Measurements from ENCODE around the gene TMEM132D. TPM values are rescaled to one million over a fixed set of nuclear protein-coding genes. Genes with fewer than 3 reads are reported as not detected.

Gene TMEM132D
- total and polyA plus RNA-seq, 2 of the 8 experiments (the other 6 are each of a cell fraction or from before 2014, with no cell fraction given): 3.5 to 10.1 TPM

DNA sequence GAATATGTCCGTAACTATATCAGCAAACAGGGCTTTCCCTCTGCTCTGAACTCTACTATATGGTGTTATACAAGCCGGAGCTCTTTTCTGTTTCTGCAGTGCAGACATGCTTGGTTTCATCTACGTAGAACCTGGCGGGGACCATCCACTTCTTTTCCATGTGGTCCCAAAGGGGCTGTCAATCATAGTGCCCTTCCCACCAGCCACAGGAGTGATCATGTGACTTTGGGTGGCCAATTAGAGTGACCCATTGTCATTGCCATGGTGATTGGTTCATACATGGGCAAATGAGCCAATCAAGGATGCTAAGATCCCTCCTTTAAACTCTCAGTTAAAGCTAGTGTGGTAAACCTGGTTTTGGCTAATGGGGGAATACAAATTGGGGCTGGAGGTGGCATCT, 281.3 kb downstream of the TMEM132D start (continued):
- TF ChIP-seq, protein P1, sequence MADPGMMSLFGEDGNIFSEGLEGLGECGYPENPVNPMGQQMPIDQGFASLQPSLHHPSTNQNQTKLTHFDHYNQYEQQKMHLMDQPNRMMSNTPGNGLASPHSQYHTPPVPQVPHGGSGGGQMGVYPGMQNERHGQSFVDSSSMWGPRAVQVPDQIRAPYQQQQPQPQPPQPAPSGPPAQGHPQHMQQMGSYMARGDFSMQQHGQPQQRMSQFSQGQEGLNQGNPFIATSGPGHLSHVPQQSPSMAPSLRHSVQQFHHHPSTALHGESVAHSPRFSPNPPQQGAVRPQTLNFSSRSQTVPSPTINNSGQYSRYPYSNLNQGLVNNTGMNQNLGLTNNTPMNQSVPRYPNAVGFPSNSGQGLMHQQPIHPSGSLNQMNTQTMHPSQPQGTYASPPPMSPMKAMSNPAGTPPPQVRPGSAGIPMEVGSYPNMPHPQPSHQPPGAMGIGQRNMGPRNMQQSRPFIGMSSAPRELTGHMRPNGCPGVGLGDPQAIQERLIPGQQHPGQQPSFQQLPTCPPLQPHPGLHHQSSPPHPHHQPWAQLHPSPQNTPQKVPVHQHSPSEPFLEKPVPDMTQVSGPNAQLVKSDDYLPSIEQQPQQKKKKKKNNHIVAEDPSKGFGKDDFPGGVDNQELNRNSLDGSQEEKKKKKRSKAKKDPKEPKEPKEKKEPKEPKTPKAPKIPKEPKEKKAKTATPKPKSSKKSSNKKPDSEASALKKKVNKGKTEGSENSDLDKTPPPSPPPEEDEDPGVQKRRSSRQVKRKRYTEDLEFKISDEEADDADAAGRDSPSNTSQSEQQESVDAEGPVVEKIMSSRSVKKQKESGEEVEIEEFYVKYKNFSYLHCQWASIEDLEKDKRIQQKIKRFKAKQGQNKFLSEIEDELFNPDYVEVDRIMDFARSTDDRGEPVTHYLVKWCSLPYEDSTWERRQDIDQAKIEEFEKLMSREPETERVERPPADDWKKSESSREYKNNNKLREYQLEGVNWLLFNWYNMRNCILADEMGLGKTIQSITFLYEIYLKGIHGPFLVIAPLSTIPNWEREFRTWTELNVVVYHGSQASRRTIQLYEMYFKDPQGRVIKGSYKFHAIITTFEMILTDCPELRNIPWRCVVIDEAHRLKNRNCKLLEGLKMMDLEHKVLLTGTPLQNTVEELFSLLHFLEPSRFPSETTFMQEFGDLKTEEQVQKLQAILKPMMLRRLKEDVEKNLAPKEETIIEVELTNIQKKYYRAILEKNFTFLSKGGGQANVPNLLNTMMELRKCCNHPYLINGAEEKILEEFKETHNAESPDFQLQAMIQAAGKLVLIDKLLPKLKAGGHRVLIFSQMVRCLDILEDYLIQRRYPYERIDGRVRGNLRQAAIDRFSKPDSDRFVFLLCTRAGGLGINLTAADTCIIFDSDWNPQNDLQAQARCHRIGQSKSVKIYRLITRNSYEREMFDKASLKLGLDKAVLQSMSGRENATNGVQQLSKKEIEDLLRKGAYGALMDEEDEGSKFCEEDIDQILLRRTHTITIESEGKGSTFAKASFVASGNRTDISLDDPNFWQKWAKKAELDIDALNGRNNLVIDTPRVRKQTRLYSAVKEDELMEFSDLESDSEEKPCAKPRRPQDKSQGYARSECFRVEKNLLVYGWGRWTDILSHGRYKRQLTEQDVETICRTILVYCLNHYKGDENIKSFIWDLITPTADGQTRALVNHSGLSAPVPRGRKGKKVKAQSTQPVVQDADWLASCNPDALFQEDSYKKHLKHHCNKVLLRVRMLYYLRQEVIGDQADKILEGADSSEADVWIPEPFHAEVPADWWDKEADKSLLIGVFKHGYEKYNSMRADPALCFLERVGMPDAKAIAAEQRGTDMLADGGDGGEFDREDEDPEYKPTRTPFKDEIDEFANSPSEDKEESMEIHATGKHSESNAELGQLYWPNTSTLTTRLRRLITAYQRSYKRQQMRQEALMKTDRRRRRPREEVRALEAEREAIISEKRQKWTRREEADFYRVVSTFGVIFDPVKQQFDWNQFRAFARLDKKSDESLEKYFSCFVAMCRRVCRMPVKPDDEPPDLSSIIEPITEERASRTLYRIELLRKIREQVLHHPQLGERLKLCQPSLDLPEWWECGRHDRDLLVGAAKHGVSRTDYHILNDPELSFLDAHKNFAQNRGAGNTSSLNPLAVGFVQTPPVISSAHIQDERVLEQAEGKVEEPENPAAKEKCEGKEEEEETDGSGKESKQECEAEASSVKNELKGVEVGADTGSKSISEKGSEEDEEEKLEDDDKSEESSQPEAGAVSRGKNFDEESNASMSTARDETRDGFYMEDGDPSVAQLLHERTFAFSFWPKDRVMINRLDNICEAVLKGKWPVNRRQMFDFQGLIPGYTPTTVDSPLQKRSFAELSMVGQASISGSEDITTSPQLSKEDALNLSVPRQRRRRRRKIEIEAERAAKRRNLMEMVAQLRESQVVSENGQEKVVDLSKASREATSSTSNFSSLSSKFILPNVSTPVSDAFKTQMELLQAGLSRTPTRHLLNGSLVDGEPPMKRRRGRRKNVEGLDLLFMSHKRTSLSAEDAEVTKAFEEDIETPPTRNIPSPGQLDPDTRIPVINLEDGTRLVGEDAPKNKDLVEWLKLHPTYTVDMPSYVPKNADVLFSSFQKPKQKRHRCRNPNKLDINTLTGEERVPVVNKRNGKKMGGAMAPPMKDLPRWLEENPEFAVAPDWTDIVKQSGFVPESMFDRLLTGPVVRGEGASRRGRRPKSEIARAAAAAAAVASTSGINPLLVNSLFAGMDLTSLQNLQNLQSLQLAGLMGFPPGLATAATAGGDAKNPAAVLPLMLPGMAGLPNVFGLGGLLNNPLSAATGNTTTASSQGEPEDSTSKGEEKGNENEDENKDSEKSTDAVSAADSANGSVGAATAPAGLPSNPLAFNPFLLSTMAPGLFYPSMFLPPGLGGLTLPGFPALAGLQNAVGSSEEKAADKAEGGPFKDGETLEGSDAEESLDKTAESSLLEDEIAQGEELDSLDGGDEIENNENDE (IDR thresholded peaks at IDR 0.05; ENCODE audit: insufficient replicate concordance, low read length): no peak
- TF ChIP-seq GTF2F1 (IDR thresholded peaks at IDR 0.05; ENCODE audit: borderline replicate concordance, low read depth, low read length) (no peak), KDM4A (IDR thresholded peaks at IDR 0.05; ENCODE audit: low read depth, low read length, severe bottlenecking) (no peak), BCL11A (IDR thresholded peaks at IDR 0.05; ENCODE audit: low read depth in 2 of 2, low read length in 2 of 2) (no peak)
- TF ChIP-seq, protein P2, sequence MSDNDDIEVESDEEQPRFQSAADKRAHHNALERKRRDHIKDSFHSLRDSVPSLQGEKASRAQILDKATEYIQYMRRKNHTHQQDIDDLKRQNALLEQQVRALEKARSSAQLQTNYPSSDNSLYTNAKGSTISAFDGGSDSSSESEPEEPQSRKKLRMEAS (IDR thresholded peaks at IDR 0.05): no peak

Measured in H1 (cell line).